BLaER1 treated with 17β-estradiol and CSF1 and Interleukin-3, amounts not matched to agents 10 nM and 100 nM (cell line): ENCODE results near the gene ETV6.

Experiments used
- H3K27ac ChIP-seq, 11 experiments: shearing (Covaris generic); formaldehyde crosslinking; 2 replicates each; pipeline ENCODE4 v1.8.1; 2022
- H3K27me3 ChIP-seq, 11 experiments: shearing (Covaris generic); formaldehyde crosslinking; 2 replicates each; pipeline ENCODE4 v1.8.1; 2022
- H3K36me3 ChIP-seq, 11 experiments: shearing (Covaris generic); formaldehyde crosslinking; 2 replicates each; pipeline ENCODE4 v1.8.1; 2022
- H3K4me1 ChIP-seq, 10 experiments: shearing (Covaris generic); formaldehyde crosslinking; 2 replicates each; pipeline ENCODE4 v1.8.1; 2022
- H3K4me2 ChIP-seq, 11 experiments: shearing (Covaris generic); formaldehyde crosslinking; 2 replicates each; pipeline ENCODE4 v1.8.1; 2022
- H3K4me3 ChIP-seq, 10 experiments: shearing (Covaris generic); formaldehyde crosslinking; 2 replicates each; pipeline ENCODE4 v1.8.1; 2022
- H3K9ac ChIP-seq, 11 experiments: shearing (Covaris generic); formaldehyde crosslinking; 2 replicates each; pipeline ENCODE4 v1.8.1; 2022
- H3K9me3 ChIP-seq, 11 experiments: shearing (Covaris generic); formaldehyde crosslinking; replicated peaks in 1 of 11; 2 replicates each; pipeline ENCODE4 v1.8.1; 2022
- H4K20me1 ChIP-seq, 11 experiments: shearing (Covaris generic); formaldehyde crosslinking; 2 replicates each; pipeline ENCODE4 v1.8.1; 2022
- Cebpa-rat ChIP-seq, 11 experiments: shearing (Covaris generic); IDR thresholded peaks; 2 replicates each; pipeline ENCODE4 v1.8.1; 2022

The ETV6 gene

GRCh38 chr12:11861864-11862600 is 212.6 kb downstream of the ETV6 start:
- Histone ChIP-seq H3K27ac (peak overlapping the region; percentile 41 to 63 (median 57); a peak in 21 of 22 replicates), H3K27me3 (no peaks in the 10 kb centered on the region), H3K4me3 (no peak overlapping the region; a peak in 2 of 20 replicates), H3K4me1 (peaks cover 45 to 77% (median 70%) of the 10 kb centered on the region in 10 experiments), H3K36me3 (peaks cover 72 to 100% (median 93%) of the 10 kb centered on the region in 11 experiments), H3K4me2 (peak overlapping the region; percentile 68 to 89 (median 80)), H4K20me1 (no peaks in the 10 kb centered on the region), H3K9ac (peak overlapping the region in 9 of 11 experiments; percentile 10 to 54 (median 40); a peak in 12 of 22 replicates), H3K9me3 (peaks cover 20 to 54% (median 42%) of the 10 kb centered on the region in 11 experiments)
- no peak for TF ChIP-seq Cebpa-rat (IDR thresholded peaks at IDR 0.05)

- Histone ChIP-seq H3K4me2 (peak overlapping the region in 8 of 11 experiments; percentile 18 to 89 (median 80); a peak in 13 of 22 replicates), H4K20me1 (no peaks in the 10 kb centered on the region; a peak in 1 of 22 replicates), H3K36me3 (peaks cover 72 to 100% (median 93%) of the 10 kb centered on the region in 11 experiments), H3K27ac (peak overlapping the region in 10 of 11 experiments; percentile 35 to 63 (median 58); a peak in 15 of 22 replicates), H3K27me3 (no peaks in the 10 kb centered on the region), H3K4me3 (no peak overlapping the region), H3K9me3 (peaks cover 20 to 60% (median 42%) of the 10 kb centered on the region in 11 experiments), H3K4me1 (peaks cover 37 to 70% (median 62%) of the 10 kb centered on the region in 10 experiments), H3K9ac (no peak overlapping the region)
- no peak for TF ChIP-seq Cebpa-rat (IDR thresholded peaks at IDR 0.05)
Measured at GRCh38 chr12:11862798-11863197, 213.3 kb downstream of the ETV6 start.

- Histone ChIP-seq H3K4me3 (peak overlapping the region in 1 of 10 experiments; percentile 18; a peak in 1 of 20 replicates), H3K27ac (peak overlapping the region; percentile 21 to 63 (median 51); a peak in 17 of 22 replicates), H3K9me3 (peaks cover 20 to 63% (median 42%) of the 10 kb centered on the region in 11 experiments), H3K9ac (peak overlapping the region in 1 of 11 experiments; percentile 15; a peak in 1 of 22 replicates), H3K4me1 (peaks cover 33 to 63% (median 57%) of the 10 kb centered on the region in 10 experiments), H3K27me3 (no peaks in the 10 kb centered on the region), H4K20me1 (no peaks in the 10 kb centered on the region; a peak in 1 of 22 replicates), H3K36me3 (peaks cover 74 to 100% (median 94%) of the 10 kb centered on the region in 11 experiments), H3K4me2 (peak overlapping the region in 10 of 11 experiments; percentile 19 to 87 (median 64); a peak in 19 of 22 replicates)
- TF ChIP-seq Cebpa-rat (IDR thresholded peaks at IDR 0.05) = no peak
Measured at GRCh38 chr12:11863478-11863906, 214.0 kb downstream of the ETV6 start.

- no peak for TF ChIP-seq Cebpa-rat (IDR thresholded peaks at IDR 0.05)
- Histone ChIP-seq H3K9ac (no peak overlapping the region; a peak in 1 of 22 replicates), H3K27ac (peak overlapping the region in 10 of 11 experiments; percentile 21 to 63 (median 54); a peak in 14 of 22 replicates), H3K36me3 (peaks cover 76 to 100% (median 94%) of the 10 kb centered on the region in 11 experiments), H4K20me1 (no peaks in the 10 kb centered on the region; a peak in 1 of 22 replicates), H3K4me1 (peaks cover 30 to 58% (median 52%) of the 10 kb centered on the region in 10 experiments), H3K9me3 (peaks cover 20 to 60% (median 40%) of the 10 kb centered on the region in 11 experiments), H3K27me3 (no peaks in the 10 kb centered on the region), H3K4me3 (peak overlapping the region in 1 of 10 experiments; percentile 18; a peak in 1 of 20 replicates), H3K4me2 (peak overlapping the region; percentile 19 to 87 (median 60); a peak in 21 of 22 replicates)
Measured at GRCh38 chr12:11863988-11864387, 214.5 kb downstream of the ETV6 start.

GRCh38 chr12:11865824-11866223 is 216.3 kb downstream of the ETV6 start:
- peaks cover 79 to 100% (median 95%) of the 10 kb centered on the region in 11 experiments for H3K36me3 ChIP-seq
- H3K4me1 ChIP-seq = peaks cover 28 to 42% (median 38%) of the 10 kb centered on the region in 10 experiments
- H3K4me2 ChIP-seq = no peak overlapping the region
- no peak overlapping the region for H3K27ac ChIP-seq
- peaks cover 0 to 8% (median 0%) of the 10 kb centered on the region in 11 experiments; a peak in 3 of 22 replicates for H4K20me1 ChIP-seq
- H3K9me3 ChIP-seq = peaks cover 20 to 47% (median 37%) of the 10 kb centered on the region in 11 experiments
- no peak overlapping the region for H3K9ac ChIP-seq
- peak overlapping the region in 2 of 10 experiments; percentile 6 to 15; a peak in 2 of 20 replicates for H3K4me3 ChIP-seq
- H3K27me3 ChIP-seq = no peaks in the 10 kb centered on the region
- TF ChIP-seq Cebpa-rat (IDR thresholded peaks at IDR 0.05) = no peak

- Histone ChIP-seq H3K9me3 (peaks cover 20 to 46% (median 39%) of the 10 kb centered on the region in 11 experiments), H3K9ac (no peak overlapping the region), H3K36me3 (peaks cover 82 to 100% (median 97%) of the 10 kb centered on the region in 11 experiments), H3K4me3 (no peak overlapping the region), H3K27ac (peak overlapping the region in 1 of 11 experiments; percentile 8; a peak in 1 of 22 replicates), H4K20me1 (peaks cover 0 to 29% (median 0%) of the 10 kb centered on the region in 11 experiments; a peak in 5 of 22 replicates), H3K4me2 (no peak overlapping the region), H3K4me1 (peaks cover 12 to 22% (median 17%) of the 10 kb centered on the region in 10 experiments), H3K27me3 (no peaks in the 10 kb centered on the region)
- TF ChIP-seq Cebpa-rat (IDR thresholded peaks at IDR 0.05) = no peak
Measured at GRCh38 chr12:11868027-11868426, 218.6 kb downstream of the ETV6 start.

GRCh38 chr12:11869406-11869805 is 219.9 kb downstream of the ETV6 start:
- TF ChIP-seq Cebpa-rat (IDR thresholded peaks at IDR 0.05) = no peak
- Histone ChIP-seq H3K27ac (no peak overlapping the region), H3K9me3 (peaks cover 20 to 36% (median 27%) of the 10 kb centered on the region in 11 experiments), H4K20me1 (peaks cover 0 to 29% (median 0%) of the 10 kb centered on the region in 11 experiments; a peak in 5 of 22 replicates), H3K4me2 (no peak overlapping the region), H3K27me3 (no peaks in the 10 kb centered on the region), H3K4me1 (peaks cover 0 to 10% (median 4%) of the 10 kb centered on the region in 10 experiments; a peak in 14 of 20 replicates), H3K4me3 (no peak overlapping the region), H3K9ac (no peak overlapping the region), H3K36me3 (peaks cover 77 to 90% (median 86%) of the 10 kb centered on the region in 11 experiments)

GRCh38 chr12:11870041-11870451 is 220.6 kb downstream of the ETV6 start:
- H3K27ac ChIP-seq = no peak overlapping the region
- no peak overlapping the region for H3K4me2 ChIP-seq
- no peak overlapping the region for H3K4me3 ChIP-seq
- H3K9me3 ChIP-seq = peaks cover 19 to 29% (median 20%) of the 10 kb centered on the region in 11 experiments
- H3K36me3 ChIP-seq = peaks cover 76 to 86% (median 81%) of the 10 kb centered on the region in 11 experiments
- TF ChIP-seq Cebpa-rat (IDR thresholded peaks at IDR 0.05) = no peak
- no peak overlapping the region for H3K9ac ChIP-seq
- no peaks in the 10 kb centered on the region for H3K27me3 ChIP-seq
- peaks cover under 1 to 7% (median 2%) of the 10 kb centered on the region in 10 experiments; a peak in 18 of 20 replicates for H3K4me1 ChIP-seq
- peaks cover 0 to 30% (median 0%) of the 10 kb centered on the region in 11 experiments; a peak in 5 of 22 replicates for H4K20me1 ChIP-seq
